HepG2 (cell line): ENCODE data around the gene CHFR. TPM values are rescaled to one million over a fixed set of nuclear protein-coding genes. Genes with fewer than 3 reads are reported as not detected.

Source experiments
- CAMTA2 ChIP-seq: sonication (generic); formaldehyde crosslinking; IDR thresholded peaks from 2 replicates; pipeline ENCODE4 v1.4.0; 2020; ENCODE audit warnings: mild to moderate bottlenecking, missing genetic modification reagents, borderline replicate concordance
- HMG20B ChIP-seq: conservative IDR thresholded peaks from 2 replicates; pipeline ENCODE4 v1.6.1; 2016; ENCODE audit warnings: missing genetic modification reagents, missing compliant biosample characterization
- IKZF5 ChIP-seq: IDR thresholded peaks from 2 replicates; pipeline ENCODE4 v1.6.1; 2018; ENCODE audit warnings: missing genetic modification reagents, mild to moderate bottlenecking, missing compliant biosample characterization
- KLF16 ChIP-seq, 2 experiments: sonication (generic) in 1 of 2; formaldehyde crosslinking in 1 of 2; IDR thresholded peaks; 2 replicates each; pipeline versions ENCODE4 v1.6.1 to v1.8.0; 2016 to 2023; ENCODE audit warnings: missing genetic modification reagents in 2 of 2, missing compliant biosample characterization in 1 of 2
- MED1 ChIP-seq: sonication (generic); formaldehyde crosslinking; IDR thresholded peaks from 2 replicates; pipeline ENCODE4 v1.4.0; 2020; ENCODE audit warnings: missing genetic modification reagents
- NFAT5 ChIP-seq: sonication (generic); formaldehyde crosslinking; IDR thresholded peaks from 2 replicates; pipeline ENCODE4 v1.4.0; 2020; ENCODE audit warnings: missing genetic modification reagents
- NFATC3 ChIP-seq: sonication (generic); formaldehyde crosslinking; IDR thresholded peaks from 2 replicates; pipeline ENCODE4 v1.5.1; 2020; ENCODE audit warnings: mild to moderate bottlenecking, missing genetic modification reagents
- PAWR ChIP-seq: sonication (generic); formaldehyde crosslinking; IDR thresholded peaks from 2 replicates; pipeline ENCODE4 v1.4.0; 2020; ENCODE audit warnings: missing genetic modification reagents, mild to moderate bottlenecking, borderline replicate concordance
- RARG ChIP-seq: sonication (generic); formaldehyde crosslinking; IDR thresholded peaks from 2 replicates; pipeline ENCODE4 v1.4.0; 2020; ENCODE audit warnings: low read depth, mild to moderate bottlenecking, missing genetic modification reagents
- SMAD3 ChIP-seq: sonication (generic); formaldehyde crosslinking; IDR thresholded peaks from 2 replicates; pipeline ENCODE4 v1.4.0; 2020; ENCODE audit warnings: missing genetic modification reagents
- TERF1 ChIP-seq: sonication (generic); formaldehyde crosslinking; IDR thresholded peaks from 2 replicates; pipeline ENCODE4 v1.8.0; 2022; ENCODE audit warnings: mild to moderate bottlenecking, missing genetic modification reagents, moderate library complexity
- ZFP62 ChIP-seq: sonication (generic); formaldehyde crosslinking; IDR thresholded peaks from 2 replicates; pipeline ENCODE4 v1.4.0; 2020; ENCODE audit warnings: missing genetic modification reagents
- ZNF747 ChIP-seq: sonication (generic); formaldehyde crosslinking; IDR thresholded peaks from 2 replicates; pipeline ENCODE4 v1.8.1; 2023; ENCODE audit warnings: missing genetic modification reagents, mild to moderate bottlenecking, borderline replicate concordance
- ZNF781 ChIP-seq: sonication (generic); formaldehyde crosslinking; IDR thresholded peaks from 2 replicates; pipeline ENCODE4 v1.5.1; 2020; ENCODE audit warnings: borderline replicate concordance, mild to moderate bottlenecking, missing genetic modification reagents; ENCODE audit errors: not compliant biosample characterization
- ZNF879 ChIP-seq: sonication (generic); formaldehyde crosslinking; IDR thresholded peaks from 2 replicates; pipeline ENCODE4 v1.8.1; 2023; ENCODE audit warnings: missing genetic modification reagents
- polyA plus RNA-seq, 8 experiments: library from polyadenylated mRNA; depleted of rRNA in 3 of 8; stranded (reverse) in 7 of 8; unstranded in 1 of 8; fragments of >200 nt; fragmentation: Illumina TruSeq in 4 of 8; extraction: Trizol in 4 of 8; gene quantifications; 2 replicates each; pipeline versions ENCODE4 v1.2.1 to v1.2.3, GENCODE V29; 2011 to 2016; ENCODE audit warnings: low read depth in 4 of 8, missing spikeins in 1 of 8, mixed read lengths in 1 of 8; ENCODE audit not compliant: insufficient read depth in 1 of 8
- total RNA-seq, 5 experiments: library from RNA; depleted of rRNA; stranded (reverse); fragments of >200 nt; fragmentation: Illumina TruSeq; extraction: Trizol; gene quantifications; 2 replicates each; pipeline ENCODE4 v1.2.3, GENCODE V29; 2016; ENCODE audit warnings: low read depth in 1 of 5

The CHFR gene
- total and polyA plus RNA-seq, 2 of the 13 experiments (the other 11 are each of a cell fraction or from before 2014, with no cell fraction given): 21.4 to 21.5 TPM

GRCh38 chr12:132887513-132888351 is at the start of gene CHFR (continued):
- TF ChIP-seq TERF1 (CRISPR knock-in tag): no peak; the same call in 1 of the 2 replicates
- peak; percentile 47 for TF ChIP-seq MED1 (CRISPR knock-in tag)
- TF ChIP-seq PAWR (CRISPR knock-in tag): 0 out of 2 replicates have a peak, but pooled peaks have one; percentile 50
- TF ChIP-seq NFATC3 (CRISPR knock-in tag): no peak
- peak in 1 of 2 experiments; percentile 63; a peak in 1 of 4 replicates for TF ChIP-seq KLF16 (CRISPR knock-in tag; IDR thresholded peaks at IDR 0.05)
- no peak for TF ChIP-seq NFAT5 (CRISPR knock-in tag)
- peak; percentile 72; the same call in 1 of the 2 replicates for TF ChIP-seq SMAD3 (CRISPR knock-in tag)
- TF ChIP-seq CAMTA2 (CRISPR knock-in tag): no peak
- peak; percentile 53 for TF ChIP-seq ZNF781 (CRISPR knock-in tag)
- 0 out of 2 replicates have a peak, but pooled peaks have one; percentile 41 for TF ChIP-seq ZNF879 (CRISPR knock-in tag)
- TF ChIP-seq HMG20B (CRISPR knock-in tag): no peak
- TF ChIP-seq IKZF5 (CRISPR knock-in tag): peak; percentile 59; the same call in 1 of the 2 replicates
- TF ChIP-seq RARG (CRISPR knock-in tag): no peak
- TF ChIP-seq ZNF747 (CRISPR knock-in tag): no peak; the same call in 1 of the 2 replicates
- TF ChIP-seq ZFP62: no peak
